Activated naive CD4-positive, alpha-beta T cell treated with Interleukin-2 at 50 U/mL for 16 hours (primary cell): Measurements from ENCODE around the gene KLK10.

Experiments used
- DNase-seq: peaks from one replicate; pipeline ENCODE4 v3.0.0-alpha.2; 2020

Gene KLK10, protein sequence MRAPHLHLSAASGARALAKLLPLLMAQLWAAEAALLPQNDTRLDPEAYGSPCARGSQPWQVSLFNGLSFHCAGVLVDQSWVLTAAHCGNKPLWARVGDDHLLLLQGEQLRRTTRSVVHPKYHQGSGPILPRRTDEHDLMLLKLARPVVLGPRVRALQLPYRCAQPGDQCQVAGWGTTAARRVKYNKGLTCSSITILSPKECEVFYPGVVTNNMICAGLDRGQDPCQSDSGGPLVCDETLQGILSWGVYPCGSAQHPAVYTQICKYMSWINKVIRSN

DNA sequence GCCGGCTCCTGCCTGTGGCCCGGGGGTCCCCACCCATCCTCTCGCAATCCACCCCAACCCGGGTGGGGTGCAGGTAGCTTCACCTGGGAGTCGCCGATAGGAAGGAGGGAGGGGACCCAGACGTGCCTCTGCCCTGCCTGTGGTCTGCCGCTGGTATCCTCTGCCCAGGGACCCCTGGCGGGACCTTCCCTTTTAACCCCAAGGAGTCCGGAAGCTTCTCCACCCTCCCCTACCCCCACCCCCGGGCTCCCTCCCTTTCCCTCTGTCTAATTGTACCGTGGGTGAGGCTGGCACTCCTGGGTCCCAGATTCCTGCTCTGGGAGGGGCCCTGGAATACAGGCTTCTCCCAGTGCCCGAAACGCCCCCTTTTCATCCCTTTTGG is at the start of gene KLK10:
Gene KLK10 (minus strand): TSS at position 166 of the 382 bp plus-strand sequence. CDS start 579 bp downstream, outside the sequence.
- DNase-seq = no peak

DNA sequence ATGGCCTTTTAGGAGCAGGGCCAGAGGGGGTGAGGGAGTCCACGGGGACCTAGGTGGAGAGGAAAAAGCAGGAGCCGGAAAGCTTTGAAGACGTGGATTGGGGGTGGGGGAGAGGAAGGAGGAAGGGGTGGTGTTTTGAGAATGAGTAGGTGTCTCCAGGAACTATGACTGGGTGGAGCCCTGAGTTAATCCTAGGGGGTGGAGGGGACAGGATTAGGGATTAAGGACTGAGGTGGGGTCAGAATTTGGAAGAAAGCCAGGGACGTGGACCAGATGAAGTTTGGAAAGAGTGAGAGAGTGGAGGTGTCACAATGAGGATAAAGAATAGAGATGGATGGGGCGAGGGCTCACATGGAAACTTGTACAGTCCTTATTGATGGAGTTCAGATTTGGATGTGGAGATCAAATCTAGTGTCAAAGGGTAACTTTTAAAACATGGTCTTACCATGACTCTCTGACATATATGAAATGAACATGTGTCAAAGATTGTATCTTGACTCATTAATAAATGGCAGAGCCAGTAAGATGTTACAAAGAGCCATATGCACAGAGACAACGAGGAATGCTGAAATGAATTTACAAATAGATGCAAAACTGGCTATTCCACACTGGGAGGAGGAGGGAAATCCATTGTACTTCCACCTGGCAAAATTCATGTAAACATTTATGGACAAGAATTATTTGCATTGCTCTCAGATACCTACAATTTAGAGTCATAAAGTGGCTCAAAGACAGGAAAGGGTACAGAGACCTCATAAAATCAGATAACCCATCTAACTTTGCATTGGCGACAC is 47.1 kb upstream of the KLK10 start:
- no peak for DNase-seq

DNA sequence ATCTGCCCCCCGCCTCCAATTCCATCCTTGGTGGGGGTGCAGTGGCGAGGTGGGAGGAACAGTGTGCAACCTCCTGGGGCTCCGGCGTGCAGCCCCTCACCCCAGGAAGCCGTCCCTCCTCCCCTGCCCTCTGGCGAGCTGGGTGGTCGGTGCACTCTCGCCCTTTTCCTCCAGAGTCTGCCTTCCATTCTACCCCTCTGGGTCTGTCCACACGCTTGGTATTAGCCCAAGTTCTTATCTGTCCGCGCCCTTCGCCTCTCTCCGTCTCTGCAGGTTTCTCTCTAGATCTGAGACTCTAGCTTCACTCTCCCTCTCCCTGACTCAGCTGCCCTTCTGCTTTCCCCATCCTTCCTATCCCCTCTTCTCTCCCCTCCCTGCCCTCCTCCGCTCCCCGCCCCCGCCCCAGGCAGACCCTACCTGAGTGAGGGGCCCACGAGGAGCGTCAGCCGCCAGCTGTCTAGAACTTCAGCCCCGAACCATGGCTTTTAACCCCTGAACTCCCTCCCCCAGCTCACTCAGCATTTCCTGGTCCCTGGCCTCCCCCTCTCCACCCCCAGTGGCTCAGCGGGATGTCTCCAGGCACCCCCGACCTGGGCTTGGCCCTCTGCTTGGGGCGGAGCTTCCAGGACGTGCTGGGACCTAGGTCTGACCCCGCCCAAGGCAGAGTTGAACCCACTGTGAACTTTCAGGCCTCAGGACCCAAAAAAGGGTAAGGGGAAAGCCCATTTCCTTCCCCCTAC is 45.9 kb upstream of the KLK10 start:
- no peak for DNase-seq

DNA sequence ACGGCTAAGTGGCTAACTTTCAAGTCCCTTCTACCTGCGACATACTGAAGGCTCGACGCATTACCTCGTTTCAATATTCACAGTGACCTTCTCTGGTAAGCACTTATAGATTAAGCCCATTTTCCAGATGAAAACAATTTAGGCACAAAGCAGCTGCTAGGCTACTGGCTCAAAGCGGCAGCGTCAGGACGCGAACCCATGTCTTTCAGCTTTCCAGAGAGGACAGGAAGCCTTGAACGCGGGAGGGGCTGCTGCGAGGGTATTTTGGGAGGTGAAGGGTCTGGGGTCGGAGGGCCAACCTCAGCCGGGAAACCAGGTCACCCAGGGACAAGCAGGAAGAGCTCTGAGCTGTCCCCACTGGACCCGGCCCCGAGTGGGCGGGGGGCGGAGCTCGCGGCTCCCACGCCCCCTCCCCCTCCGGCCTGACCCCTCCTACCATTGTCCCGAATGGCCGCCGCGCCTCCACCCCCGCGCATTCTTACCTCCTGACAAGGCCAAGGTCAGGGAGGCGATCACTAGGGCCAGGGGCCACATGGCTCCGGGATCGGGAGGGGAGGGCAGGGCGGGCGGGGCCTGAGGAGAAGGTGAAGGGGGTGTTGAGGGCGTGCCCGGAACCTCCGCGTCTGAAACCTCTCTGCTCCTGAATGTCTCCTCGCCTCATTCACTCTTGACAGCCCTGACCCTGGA is 45.2 kb upstream of the KLK10 start, which contains the start of gene KLK13:
Gene KLK13 (minus strand): TSS at position 559 of the 687 bp plus-strand sequence. CDS start 25 bp downstream, at position 534.
- no peak for DNase-seq

DNA sequence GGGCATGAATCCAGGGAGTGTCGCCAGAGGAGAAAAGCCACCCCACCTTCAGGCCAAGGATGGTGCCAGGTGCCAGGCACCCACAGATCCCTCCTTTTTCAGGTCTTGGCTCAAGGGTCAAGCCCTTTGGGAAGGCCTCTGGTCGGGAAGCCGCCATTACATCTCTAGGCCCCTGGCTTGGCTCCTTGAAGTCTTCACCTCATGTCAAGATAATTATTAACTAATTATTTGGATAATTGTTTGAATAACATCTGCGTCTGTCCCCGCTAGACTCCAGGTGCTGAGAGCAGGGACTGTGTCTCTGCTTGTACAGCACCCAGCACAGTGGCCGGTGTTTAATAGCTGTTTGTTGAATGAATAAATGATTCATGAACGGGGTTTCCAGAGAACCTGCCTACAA is 44.2 kb upstream of the KLK10 start:
- DNase-seq = no peak

DNA sequence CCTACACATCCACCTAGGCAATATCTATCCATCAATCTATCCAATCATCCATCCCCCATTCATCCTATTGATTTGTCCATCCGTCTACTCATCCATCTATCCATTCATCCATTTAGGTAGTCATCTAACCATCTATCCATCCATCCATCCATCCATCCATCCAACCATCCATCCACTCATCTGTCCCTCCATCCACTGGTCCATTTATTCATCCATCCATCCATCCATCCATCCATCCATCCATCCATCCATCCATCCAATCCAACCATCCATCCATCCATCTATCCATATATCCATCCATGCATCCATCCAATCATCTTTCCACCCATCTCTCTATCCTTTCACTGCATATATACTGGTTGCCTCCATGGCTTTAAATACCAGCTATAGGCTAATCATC is 41.5 kb upstream of the KLK10 start:
- DNase-seq = no peak

DNA sequence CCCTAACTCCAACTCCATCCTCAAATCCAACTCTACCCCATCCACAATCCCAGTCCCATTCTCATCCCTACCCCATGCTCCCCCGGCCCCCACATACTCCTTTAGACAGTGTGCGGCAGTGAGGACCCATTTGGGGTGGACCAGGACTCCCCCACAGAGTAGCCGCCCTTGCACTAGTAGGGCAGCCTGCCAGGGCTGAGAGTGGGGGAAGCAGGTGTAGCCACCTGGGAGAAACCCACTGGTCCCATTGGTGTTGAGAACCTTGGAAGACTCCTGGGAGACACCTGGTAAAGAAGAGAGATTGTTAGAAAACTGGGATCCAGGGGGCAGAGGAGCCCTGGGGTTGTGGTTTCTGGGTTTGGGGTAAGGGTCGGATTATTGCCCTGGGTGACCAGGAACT is 40.8 kb upstream of the KLK10 start:
- DNase-seq = no peak

DNA sequence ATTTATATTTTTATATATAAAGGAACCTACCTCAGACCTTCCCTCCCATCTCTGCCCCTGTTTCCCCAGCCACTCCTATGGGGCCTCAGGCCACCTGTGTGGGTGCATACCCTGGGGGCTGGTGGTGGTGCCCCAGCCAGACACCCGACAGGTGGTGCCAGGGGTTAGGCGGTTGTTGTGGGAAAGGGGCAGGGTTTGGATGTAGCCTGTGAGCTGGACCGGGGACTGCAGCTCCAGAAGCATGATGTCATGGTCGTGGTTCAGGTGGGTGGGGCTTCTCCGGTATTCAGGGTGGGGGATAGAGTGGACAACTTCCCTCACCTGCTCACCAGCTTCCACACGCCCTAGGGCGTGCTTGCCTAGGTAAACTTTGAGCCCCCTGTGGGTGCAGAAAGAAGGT is 40.2 kb upstream of the KLK10 start:
- DNase-seq = no peak

DNA sequence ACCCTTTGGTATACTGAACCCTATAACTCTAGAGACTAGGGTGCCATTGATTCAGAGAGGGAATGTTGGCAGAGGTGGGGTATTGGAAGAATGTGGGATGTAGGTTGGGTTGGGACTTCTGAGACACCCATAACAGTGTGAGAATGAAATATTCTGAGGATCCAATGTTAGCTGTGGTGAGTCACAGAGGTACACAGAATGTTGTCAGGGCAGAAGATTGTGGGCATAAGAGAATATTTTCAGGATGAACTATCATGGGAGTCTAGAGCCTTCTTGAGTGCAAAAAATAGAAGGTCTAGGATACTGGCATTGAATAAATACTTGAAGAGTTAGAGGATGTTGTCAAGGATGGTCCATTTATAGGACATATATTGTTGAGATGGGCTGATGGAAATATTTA is 36.4 kb upstream of the KLK10 start:
- no peak for DNase-seq

DNA sequence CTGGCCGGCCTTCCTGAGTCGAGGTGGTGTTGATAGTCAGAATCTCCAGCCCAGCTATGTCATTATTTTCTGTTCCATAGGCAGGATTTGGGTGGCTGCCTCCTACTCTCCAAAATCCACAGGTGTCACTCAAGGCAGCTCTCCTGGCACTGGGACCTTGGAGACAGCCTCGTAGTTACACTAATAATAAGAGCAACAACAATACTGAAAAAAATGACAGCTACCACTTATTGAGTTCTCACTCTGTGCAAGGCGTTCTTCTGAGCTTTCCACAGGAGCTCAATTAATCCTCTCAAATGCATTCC is 27.5 kb upstream of the KLK10 start:
- DNase-seq = no peak

DNA sequence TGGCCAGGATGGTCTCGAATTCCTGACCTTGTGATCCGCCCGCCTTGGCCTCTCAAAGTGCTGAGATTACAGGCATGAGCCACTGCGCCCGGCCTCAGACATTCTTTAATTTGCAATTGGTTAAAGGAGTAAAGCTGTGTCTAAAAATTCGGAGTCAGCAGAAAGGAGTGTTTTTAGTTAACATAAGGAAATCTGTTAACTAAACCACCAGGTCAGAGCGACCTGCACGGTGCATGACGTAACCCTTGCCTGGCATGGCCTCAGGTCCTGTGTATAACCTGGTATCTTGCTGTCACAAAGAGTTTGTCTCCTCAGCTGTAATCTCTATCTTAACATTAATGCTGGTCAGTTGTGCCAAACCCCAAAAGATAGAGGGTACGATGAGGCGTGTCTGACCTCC is 24.8 kb upstream of the KLK10 start:
- no peak for DNase-seq

DNA sequence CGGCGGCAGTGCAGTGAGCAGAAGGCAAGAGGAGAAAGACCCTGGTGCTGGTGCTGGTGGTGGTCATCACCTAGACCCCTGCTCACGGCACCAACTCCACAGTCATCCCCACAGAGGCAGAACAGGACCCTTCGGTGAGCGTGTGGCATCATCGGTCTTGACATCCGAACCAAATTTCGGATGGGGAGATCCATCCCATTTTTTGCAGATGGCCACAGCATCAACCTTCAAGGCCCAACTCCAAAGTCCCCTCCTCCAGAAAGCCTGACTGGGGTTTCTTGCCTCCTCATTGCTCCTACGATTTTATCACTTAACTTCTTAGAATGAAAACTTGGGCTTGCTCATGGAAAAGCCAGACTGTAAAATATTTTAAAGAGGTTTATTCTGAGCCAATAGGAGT is 24.0 kb upstream of the KLK10 start:
- no peak for DNase-seq

DNA sequence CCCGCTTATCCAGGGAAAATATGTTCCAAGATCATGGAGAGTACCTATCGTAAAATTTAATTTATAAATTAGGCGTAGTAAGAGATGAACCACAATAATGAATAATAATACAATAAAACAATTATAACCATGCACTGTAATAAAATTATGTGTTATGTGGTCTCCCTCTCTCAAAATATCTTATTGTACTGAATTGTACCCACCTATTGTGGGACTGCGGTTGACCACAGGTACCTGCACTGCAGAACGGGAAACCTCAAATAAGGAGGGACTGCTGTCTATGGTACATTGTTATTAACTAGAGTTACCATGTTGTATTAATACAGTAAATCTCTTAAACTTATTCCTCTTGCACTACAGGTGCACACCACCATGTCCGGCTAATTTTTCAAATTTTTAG is 20.6 kb upstream of the KLK10 start:
- DNase-seq = no peak

DNA sequence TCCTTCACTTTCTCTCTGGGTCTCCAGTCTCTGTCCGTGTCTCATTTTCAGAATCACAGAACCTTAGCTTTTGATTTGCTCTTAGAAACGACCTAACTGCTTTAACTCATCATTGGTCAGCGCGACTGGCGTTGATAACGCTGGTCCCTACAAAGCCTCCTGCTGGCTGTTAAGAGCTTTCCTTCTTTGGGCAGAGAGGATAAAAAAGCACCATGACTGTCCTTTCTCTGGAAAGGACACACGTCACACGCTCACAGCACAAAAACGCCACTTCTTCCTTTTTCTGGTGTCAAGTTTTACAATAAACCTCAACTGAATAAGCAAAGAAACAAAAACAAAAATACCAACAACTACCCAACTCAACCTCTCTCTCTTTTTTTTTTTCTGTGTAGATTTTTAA is 17.0 kb upstream of the KLK10 start:
- no peak for DNase-seq

DNA sequence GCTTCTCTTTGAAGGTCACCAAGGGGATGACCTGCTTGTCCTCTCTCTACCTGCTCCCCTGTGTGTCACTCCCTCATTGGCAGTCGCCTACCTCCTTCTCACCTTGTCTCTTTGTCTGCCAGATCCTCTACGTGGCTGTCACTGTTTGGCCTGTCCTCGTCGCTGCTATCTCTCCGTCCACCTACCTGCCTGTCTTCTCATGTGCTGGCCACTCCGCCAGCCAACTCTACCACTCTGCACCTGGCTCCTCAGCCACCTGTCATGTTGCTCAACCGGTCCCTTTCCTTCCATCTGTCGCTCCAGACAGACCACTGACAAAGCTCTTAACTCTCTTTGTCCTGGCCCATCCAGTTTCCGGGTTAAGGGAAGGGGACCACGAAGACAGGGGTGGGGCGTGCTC is 15.2 kb upstream of the KLK10 start, which contains the start of gene KLK12:
Gene KLK12 (minus strand): TSS at position 299 of the 400 bp plus-strand sequence. CDS start 381 bp downstream, outside the sequence.
- no peak for DNase-seq

DNA sequence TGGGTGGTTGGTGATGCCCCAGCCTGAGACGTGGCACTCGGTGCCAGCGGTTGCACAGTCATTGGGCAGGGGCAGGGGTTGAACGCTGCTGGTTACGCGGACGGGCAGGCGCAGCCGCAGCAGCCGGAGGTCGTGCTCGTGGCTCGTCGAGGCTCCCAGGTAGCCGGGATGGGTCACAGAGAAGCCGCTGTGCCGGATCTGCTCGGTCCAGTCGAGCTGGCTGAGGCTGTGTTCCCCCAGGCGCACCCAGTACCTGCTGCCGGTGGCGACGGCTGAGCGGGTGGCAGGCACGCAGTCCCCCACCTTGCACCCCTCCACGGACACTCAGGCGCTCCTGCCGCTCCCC is 12.3 kb upstream of the KLK10 start:
- DNase-seq = no peak

DNA sequence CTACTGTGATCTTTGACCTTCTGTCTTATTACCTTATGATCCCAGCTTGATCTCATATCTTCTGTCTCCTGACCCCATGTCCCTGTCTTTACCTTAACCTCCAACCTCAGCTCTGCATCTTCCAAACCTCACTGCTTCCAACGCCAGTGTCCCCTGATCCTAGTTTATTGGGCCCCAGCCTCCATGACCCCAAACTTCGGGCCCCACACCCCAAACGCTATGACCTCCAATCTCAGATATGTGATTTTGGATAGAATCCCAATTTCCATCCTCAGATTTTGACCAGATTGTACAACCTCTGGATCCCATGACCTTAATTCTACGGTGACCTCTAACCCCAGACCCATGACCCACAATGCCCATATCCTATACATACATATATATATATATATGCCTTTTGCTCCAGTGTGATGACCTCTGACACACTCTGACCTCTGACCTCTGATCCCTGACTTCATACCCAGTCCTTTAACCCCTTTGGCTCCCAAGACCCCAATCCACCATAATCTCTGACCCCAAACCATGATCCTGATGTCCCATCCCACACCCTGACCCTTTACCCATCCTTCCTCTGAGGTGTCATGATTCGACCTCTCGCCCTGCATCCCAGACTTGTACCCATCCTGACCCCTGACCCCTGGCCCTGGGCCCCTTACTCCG is 11.8 kb upstream of the KLK10 start:
- DNase-seq = no peak

DNA sequence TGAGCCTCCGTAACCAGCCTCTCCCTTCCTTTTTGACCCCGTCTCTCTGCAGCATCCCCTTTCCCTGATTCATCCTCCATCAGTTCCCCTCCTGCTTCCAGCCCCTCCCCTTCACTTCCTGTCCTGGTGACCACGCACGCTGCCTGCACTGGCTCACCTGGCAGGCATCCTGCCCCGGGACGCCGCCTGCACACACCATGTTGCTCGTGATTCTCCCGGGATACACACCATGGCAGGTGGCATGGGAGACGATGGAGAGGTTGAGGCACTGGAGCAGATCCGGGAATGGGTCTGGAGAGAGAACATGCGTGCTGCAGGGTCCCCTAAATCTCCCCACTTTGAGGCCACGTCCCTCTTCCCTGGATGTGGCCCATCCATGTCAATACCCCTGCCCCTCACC is 11.1 kb upstream of the KLK10 start:
- DNase-seq = no peak

DNA sequence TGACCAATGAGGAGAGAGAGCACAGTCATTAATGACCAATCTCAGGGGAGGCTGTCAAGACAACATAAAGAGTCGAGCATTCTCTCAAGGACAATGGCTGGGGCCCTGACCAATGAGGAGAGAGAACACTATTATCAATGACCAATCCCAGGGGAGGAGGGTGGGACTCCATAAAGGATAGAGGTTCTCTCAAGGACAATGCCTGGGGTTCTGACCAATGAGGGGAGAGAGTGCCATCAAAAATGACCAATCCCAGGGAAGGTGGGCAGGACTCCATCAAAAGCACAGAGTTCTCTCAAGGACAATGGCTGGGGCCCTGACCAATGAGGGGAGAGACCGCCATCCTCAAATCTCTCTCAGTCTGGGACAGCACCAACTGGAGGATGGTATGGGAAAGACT is 10.2 kb upstream of the KLK10 start:
- no peak for DNase-seq

DNA sequence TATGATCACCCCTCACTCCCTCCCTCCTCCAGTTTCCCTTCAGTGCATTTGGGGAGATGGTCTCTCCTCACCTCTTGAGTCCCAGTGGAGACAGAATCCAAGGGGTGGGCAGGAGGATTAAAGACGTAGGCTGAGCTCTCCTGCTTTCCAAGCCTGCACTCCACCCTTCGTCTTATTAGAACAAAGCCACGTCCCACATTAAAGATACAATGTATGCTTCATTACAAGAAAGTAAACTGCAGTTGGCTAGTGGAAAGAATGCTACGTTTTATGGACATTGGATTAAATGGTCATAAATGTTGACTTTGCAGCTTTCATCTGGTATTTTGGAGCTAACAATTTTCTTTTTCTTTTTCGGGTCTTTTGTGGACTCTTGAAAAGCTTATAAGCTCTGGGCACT is 8.4 kb upstream of the KLK10 start:
- DNase-seq = no peak

DNA sequence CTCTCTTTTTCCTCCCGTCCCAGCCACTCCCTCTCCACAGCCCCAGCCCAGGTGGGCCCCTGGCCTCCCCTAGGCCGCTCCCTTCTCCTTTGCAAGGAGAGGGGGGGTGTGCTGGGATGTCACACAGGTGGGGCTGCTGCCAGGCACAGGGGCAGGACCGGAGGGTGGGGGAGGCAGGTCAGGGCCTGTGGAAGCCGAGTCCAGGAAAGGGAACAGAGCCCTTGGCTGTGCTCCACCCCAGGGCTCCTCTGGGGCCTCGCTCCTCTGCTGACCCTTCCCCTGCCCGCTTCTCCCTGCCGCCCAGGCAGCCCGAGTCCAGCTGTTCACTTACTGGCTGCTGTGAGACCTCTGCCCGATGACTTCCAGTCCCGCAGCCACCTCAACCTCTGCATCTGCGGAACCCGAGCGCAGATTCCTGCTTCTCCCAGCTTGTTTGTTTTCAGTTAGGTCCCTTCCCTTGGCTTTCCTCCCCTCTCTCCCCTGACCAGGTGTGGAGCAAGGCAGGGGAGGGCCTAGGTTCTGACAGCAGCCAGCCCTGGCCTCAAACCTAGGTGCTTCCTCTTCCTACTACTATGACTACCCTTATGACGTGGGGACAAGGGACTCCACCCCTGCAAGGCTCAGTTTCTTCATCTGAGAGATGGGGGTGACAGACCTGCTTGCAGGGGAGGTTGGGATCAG is 7.8 kb upstream of the KLK10 start:
- no peak for DNase-seq

DNA sequence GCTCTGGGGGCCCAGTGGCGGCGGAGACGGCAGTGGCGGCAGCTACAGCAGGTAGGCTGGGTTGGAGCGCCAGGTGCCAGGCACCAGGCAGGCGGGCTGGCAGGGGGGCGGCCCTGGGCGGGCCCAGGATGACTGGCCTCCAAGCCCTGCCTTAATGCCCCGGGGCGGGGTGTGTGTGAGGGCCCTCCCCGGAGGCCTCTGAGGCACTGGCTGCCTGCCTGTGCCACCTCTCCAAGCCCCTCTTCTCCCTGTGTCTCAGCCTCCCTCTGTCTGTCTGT is 7.0 kb upstream of the KLK10 start, which contains the start of gene KLK11:
Gene KLK11 (minus strand): TSS at position 63 of the 278 bp plus-strand sequence. CDS start 985 bp downstream, outside the sequence.
- DNase-seq = no peak
